ENCODE data around the gene EVI5.

DNA sequence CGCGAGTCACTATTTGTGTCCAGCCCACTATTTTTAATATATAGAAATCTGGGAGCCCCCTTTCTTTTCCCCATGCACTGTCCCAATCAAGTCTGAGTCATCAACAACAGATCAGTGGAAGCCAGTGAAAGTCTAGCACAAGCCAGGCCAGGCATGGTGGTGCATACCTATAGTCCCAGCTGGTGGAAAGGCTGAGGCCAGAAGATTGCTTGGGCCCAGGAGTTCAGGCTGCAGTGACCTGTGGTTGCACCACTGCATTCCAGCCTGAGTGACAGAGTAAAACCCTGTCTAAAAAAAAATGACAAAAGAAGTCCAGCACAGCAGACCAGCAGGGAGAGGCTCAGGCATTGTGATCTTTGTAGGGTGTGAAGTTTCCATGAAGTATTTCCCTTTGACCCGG is 38.0 kb upstream of the EVI5 start:
- TF ChIP-seq, protein P1, sequence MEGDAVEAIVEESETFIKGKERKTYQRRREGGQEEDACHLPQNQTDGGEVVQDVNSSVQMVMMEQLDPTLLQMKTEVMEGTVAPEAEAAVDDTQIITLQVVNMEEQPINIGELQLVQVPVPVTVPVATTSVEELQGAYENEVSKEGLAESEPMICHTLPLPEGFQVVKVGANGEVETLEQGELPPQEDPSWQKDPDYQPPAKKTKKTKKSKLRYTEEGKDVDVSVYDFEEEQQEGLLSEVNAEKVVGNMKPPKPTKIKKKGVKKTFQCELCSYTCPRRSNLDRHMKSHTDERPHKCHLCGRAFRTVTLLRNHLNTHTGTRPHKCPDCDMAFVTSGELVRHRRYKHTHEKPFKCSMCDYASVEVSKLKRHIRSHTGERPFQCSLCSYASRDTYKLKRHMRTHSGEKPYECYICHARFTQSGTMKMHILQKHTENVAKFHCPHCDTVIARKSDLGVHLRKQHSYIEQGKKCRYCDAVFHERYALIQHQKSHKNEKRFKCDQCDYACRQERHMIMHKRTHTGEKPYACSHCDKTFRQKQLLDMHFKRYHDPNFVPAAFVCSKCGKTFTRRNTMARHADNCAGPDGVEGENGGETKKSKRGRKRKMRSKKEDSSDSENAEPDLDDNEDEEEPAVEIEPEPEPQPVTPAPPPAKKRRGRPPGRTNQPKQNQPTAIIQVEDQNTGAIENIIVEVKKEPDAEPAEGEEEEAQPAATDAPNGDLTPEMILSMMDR (IDR thresholded peaks at IDR 0.05; ENCODE audit: borderline replicate concordance, extremely low read depth, low read length, poor library complexity, severe bottlenecking), result no peak
- TF ChIP-seq EZH2 (IDR thresholded peaks at IDR 0.05; ENCODE audit: borderline replicate concordance, low read depth, low read length, severe bottlenecking), result no peak

All from DND-41 (cell line).